ENCODE data around the gene TFF2.

Gene TFF2

GRCh38 chr21:42337830-42338728 is 12.7 kb downstream of the TFF2 start:
- Mint-ChIP-seq H3K4me3 (no peak overlapping the region), H3K4me1 (ENCODE audit: low read depth) (peaks cover 6% of the 10 kb centered on the region), H3K27me3 (no peaks in the 10 kb centered on the region), H3K27ac (no peak overlapping the region), H3K36me3 (no peaks in the 10 kb centered on the region), H3K9me3 (ENCODE audit: low read depth) (no peaks in the 10 kb centered on the region)

GRCh38 chr21:42337276-42337675 is 13.5 kb downstream of the TFF2 start:
- peaks cover 6% of the 10 kb centered on the region for H3K4me1 Mint-ChIP-seq (ENCODE audit: low read depth)
- no peak overlapping the region for H3K4me3 Mint-ChIP-seq
- H3K27me3 Mint-ChIP-seq: no peaks in the 10 kb centered on the region
- no peaks in the 10 kb centered on the region for H3K36me3 Mint-ChIP-seq
- H3K27ac Mint-ChIP-seq: no peak overlapping the region
- H3K9me3 Mint-ChIP-seq (ENCODE audit: low read depth): no peaks in the 10 kb centered on the region

DNA sequence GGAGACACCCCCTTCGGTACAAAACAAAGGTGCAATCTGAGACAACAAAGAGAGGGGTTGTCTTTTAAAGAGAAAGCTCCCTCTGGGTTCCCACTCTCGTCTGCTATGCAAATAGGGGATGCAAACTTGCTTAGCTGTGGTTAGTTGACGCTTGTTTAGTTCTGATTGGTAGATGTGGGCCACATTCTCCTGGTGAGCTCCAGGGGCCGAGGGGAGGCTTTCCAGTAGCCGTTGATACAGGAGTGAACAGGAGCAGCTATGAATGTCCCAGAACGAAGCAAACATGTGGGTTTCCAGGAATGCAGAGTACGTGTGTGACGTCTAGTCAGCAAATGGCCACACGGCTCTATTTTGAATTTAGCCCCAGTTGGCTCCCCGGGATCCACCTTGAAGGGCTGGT is 14.7 kb downstream of the TFF2 start:
- Mint-ChIP-seq H3K27me3 (no peaks in the 10 kb centered on the region), H3K4me1 (ENCODE audit: low read depth) (peaks cover 6% of the 10 kb centered on the region), H3K36me3 (no peaks in the 10 kb centered on the region), H3K4me3 (no peak overlapping the region), H3K27ac (no peak overlapping the region), H3K9me3 (ENCODE audit: low read depth) (peaks cover 7% of the 10 kb centered on the region)

DNA sequence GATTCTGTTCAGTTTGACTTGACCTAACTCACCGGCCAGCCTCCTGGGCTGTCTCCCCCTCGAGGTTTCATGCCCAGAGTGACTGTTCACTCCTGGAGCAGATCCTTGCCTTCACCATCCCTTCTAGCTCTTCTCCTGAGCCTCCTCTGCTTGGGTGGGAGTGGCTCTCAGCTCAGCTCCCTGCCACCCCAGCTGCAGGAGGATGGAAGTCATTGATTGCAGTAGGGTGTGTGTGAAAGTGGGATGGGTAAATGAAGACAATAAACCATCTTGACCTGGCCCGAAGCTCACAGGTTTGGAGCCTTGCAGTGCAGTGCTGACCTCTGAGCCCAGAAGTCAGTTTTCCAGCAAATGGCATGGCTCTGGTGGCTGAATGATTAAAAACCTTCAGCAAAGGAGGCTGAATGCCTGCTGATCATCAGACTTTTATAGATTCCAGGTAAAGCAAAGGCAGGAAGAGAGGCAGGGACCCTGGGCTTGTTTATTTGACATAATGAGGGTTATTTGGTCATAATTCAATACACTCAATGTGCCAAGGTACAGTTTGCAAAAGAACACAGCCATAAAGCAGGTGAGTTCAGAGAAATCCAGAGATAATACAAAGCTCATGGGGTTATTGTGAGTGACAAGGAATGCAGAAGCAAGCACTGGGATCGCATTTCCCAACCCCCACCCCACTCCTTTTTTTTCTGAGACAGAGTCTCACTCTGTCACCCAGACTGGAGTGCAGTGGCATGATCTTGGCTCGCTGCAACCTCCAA is 18.1 kb downstream of the TFF2 start:
- Mint-ChIP-seq H3K27me3 (no peaks in the 10 kb centered on the region), H3K27ac (no peak overlapping the region), H3K4me1 (ENCODE audit: low read depth) (peaks cover 3% of the 10 kb centered on the region), H3K9me3 (ENCODE audit: low read depth) (peaks cover 12% of the 10 kb centered on the region), H3K4me3 (no peak overlapping the region), H3K36me3 (no peaks in the 10 kb centered on the region)

GRCh38 chr21:42331660-42332059 is 19.1 kb downstream of the TFF2 start:
- H3K4me1 Mint-ChIP-seq (ENCODE audit: low read depth): no peaks in the 10 kb centered on the region
- H3K36me3 Mint-ChIP-seq: no peaks in the 10 kb centered on the region
- H3K9me3 Mint-ChIP-seq (ENCODE audit: low read depth): peaks cover 12% of the 10 kb centered on the region
- no peak overlapping the region for H3K4me3 Mint-ChIP-seq
- no peak overlapping the region for H3K27ac Mint-ChIP-seq
- no peaks in the 10 kb centered on the region for H3K27me3 Mint-ChIP-seq

DNA sequence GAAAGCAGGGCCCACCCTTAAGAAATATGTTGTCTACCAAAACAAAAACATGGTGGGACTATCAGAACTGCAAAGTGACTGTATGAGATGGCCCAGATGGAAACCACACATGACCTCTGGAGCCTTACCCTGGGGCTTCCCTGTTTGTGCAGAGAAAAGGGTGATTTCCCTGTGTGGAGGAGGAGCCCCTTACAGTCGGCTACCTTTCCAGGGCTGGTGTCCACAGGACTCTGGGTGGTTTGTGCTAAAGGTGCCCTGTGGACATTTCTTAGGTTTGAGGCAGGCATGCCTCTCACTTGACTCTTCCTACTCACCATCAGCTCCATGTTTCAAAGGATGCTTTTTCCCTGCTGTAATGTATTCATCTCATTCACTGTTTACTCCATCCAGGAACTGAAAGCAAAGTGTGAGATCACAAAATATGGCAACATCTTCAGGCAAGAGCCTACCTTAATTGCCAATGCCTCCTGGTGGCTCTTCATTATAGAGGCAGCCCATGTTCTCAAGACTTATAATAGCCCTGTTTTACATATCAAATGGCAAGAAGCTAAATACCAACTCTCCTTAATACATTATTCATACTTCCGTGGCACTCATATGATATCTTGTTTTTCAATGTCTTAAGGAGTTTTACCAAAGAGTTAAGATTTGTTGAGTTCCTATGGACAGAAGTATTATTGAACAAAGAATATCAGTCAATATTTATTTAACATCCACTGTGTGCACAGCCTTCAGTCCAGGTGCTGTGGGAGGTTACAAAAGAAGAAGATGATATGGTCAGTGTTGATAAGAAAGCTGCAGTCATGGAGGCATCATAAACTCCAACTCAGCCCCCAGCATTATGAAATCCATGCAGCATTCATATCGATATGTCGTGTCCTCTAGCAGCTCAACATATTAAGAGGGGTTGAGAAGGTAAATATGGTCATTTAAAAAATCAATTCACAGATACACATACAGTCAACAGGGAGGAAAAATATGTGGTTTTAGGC is 20.1 kb downstream of the TFF2 start:
- Mint-ChIP-seq H3K27me3 (no peaks in the 10 kb centered on the region), H3K36me3 (no peaks in the 10 kb centered on the region), H3K9me3 (ENCODE audit: low read depth) (peaks cover 12% of the 10 kb centered on the region), H3K27ac (no peak overlapping the region), H3K4me3 (no peak overlapping the region), H3K4me1 (ENCODE audit: low read depth) (no peaks in the 10 kb centered on the region)

DNA sequence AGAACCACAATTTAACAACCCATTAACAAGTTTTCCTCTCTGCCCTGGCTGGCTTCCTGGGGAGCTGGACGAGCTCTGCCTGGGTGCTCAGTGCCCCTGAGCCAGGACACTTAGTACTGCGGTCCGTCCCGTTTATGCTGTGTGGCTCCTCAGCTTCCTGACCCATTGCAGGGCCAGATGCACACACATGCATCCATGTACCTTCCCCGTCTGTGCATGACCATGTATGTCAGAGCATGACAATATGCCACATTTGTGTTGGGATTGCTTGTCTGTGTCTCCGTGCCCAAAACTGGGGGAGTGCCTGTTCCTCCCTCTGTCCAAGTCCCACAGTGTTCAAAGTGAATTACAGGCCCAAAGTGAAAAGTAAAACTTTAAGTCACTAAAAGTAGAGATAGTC is 25.9 kb downstream of the TFF2 start:
- Mint-ChIP-seq H3K4me1 (ENCODE audit: low read depth) (no peaks in the 10 kb centered on the region), H3K9me3 (ENCODE audit: low read depth) (no peaks in the 10 kb centered on the region), H3K36me3 (no peaks in the 10 kb centered on the region), H3K27ac (no peak overlapping the region), H3K4me3 (no peak overlapping the region), H3K27me3 (peaks cover 2% of the 10 kb centered on the region)

- H3K4me3 Mint-ChIP-seq: no peak overlapping the region
- H3K9me3 Mint-ChIP-seq (ENCODE audit: low read depth): no peaks in the 10 kb centered on the region
- no peaks in the 10 kb centered on the region for H3K36me3 Mint-ChIP-seq
- H3K4me1 Mint-ChIP-seq (ENCODE audit: low read depth): peaks cover 2% of the 10 kb centered on the region
- no peak overlapping the region for H3K27ac Mint-ChIP-seq
- H3K27me3 Mint-ChIP-seq: peaks cover 2% of the 10 kb centered on the region
These were observed 28.9 kb downstream of the TFF2 start for GRCh38 chr21:42321845-42322244.

GRCh38 chr21:42321231-42321630 is 29.6 kb downstream of the TFF2 start:
- Mint-ChIP-seq H3K4me3 (no peak overlapping the region), H3K9me3 (ENCODE audit: low read depth) (no peaks in the 10 kb centered on the region), H3K4me1 (ENCODE audit: low read depth) (peaks cover 2% of the 10 kb centered on the region), H3K36me3 (no peaks in the 10 kb centered on the region), H3K27me3 (peaks cover 2% of the 10 kb centered on the region), H3K27ac (no peak overlapping the region)

- Mint-ChIP-seq H3K4me3 (no peak overlapping the region), H3K27ac (no peak overlapping the region), H3K4me1 (ENCODE audit: low read depth) (peaks cover 2% of the 10 kb centered on the region), H3K36me3 (no peaks in the 10 kb centered on the region), H3K9me3 (ENCODE audit: low read depth) (no peaks in the 10 kb centered on the region), H3K27me3 (peaks cover 2% of the 10 kb centered on the region)
These were observed 30.0 kb downstream of the TFF2 start for GRCh38 chr21:42320791-42321190.

- H3K9me3 Mint-ChIP-seq (ENCODE audit: low read depth): no peaks in the 10 kb centered on the region
- no peak overlapping the region for H3K4me3 Mint-ChIP-seq
- H3K27ac Mint-ChIP-seq: no peak overlapping the region
- H3K4me1 Mint-ChIP-seq (ENCODE audit: low read depth): peaks cover 2% of the 10 kb centered on the region
- H3K36me3 Mint-ChIP-seq: no peaks in the 10 kb centered on the region
- H3K27me3 Mint-ChIP-seq: peaks cover 2% of the 10 kb centered on the region
These were observed 30.8 kb downstream of the TFF2 start for GRCh38 chr21:42319851-42320572.

DNA sequence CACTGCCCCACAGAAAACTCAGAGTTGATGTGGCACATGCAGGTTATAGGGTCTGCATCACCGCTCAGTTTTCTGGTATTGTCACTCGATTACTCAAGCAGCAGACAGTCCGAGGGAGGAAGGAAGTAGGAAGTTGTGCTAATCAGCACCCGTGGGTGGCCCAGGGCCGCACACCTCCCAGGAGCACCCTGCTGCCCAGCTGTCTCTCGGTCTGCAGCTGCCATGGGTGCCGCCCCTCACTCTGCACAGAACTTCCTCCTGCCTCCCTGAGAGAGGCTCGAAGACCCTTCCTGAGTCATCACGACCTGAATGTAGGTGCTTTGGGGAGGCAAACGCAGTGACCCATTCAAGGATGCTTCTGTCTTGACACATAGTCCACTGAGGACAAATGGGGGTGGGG is 31.4 kb downstream of the TFF2 start:
- no peaks in the 10 kb centered on the region for H3K36me3 Mint-ChIP-seq
- peaks cover 2% of the 10 kb centered on the region for H3K4me1 Mint-ChIP-seq (ENCODE audit: low read depth)
- H3K4me3 Mint-ChIP-seq: no peak overlapping the region
- H3K27me3 Mint-ChIP-seq: peaks cover 2% of the 10 kb centered on the region
- no peak overlapping the region for H3K27ac Mint-ChIP-seq
- no peaks in the 10 kb centered on the region for H3K9me3 Mint-ChIP-seq (ENCODE audit: low read depth)

DNA sequence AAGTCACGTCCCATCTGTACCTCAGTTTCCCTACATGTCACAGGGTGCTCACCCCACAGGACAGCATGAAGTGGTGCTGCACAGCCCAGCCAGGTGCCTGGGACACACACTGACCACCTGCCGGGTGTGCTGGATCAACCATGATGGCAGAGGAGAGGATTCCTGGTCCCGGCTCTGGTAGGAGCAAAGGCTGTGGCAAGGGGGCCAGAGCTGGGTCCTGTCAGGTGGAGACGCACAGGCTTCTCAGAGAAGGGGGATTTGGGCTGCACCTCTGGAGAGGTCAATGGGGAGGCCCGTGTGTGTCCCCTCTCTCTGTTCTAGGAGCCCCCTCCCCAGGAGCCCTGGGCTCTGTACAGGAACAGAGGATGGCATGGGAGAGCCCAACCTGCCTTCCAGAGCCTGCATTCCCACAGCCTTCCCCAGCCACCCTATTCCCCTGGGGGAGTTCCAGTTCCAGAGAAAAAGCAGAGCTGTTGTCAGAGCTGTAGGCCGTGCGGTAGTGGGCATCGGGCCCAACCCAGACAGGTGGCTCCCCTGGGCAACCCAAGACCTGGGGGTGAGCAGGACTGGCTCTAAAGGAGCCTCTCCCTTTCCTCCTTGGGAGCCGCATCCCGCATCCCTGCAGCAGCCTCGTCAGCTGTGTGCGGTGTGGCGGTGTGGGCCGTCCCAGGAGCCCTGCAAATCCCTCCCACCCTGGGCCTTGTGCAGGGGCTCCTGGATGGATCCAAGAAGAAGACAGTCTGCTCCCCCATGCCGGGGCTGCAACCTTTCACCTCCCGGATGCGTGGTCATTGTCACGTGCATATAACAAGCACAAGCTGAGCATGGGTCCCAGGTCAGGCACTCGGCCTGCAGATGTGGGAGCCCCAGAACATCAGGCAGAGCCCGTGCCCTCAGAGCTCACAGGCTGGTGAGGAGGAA is 32.7 kb downstream of the TFF2 start:
- H3K4me1 Mint-ChIP-seq (ENCODE audit: low read depth): peaks cover 2% of the 10 kb centered on the region
- H3K9me3 Mint-ChIP-seq (ENCODE audit: low read depth): no peaks in the 10 kb centered on the region
- no peaks in the 10 kb centered on the region for H3K36me3 Mint-ChIP-seq
- no peak overlapping the region for H3K4me3 Mint-ChIP-seq
- no peak overlapping the region for H3K27ac Mint-ChIP-seq
- no peaks in the 10 kb centered on the region for H3K27me3 Mint-ChIP-seq
